HFFc6 (cell line): Measurements from ENCODE around the gene ACSL5. TPM values are rescaled to one million over a fixed set of nuclear protein-coding genes. Genes with fewer than 3 reads are reported as not detected.
A peak's percentile ranks its signal among the peaks of the same experiment; 100 is the strongest.

Experiments used
- DNase-seq: peaks from one replicate; pipeline ENCODE4 v3.0.0-alpha.2; 2018
- H3K27ac Mint-ChIP-seq: 2 replicates; pipeline ENCODE4 v1.8.0; 2020; ENCODE audit warnings: mild to moderate bottlenecking, mixed read lengths
- H3K27me3 Mint-ChIP-seq: 2 replicates; pipeline ENCODE4 v1.8.0; 2021; ENCODE audit warnings: mild to moderate bottlenecking, moderate library complexity, mixed read lengths; ENCODE audit not compliant: insufficient read depth
- H3K36me3 Mint-ChIP-seq: 2 replicates; pipeline ENCODE4 v1.8.0; 2021; ENCODE audit warnings: low read depth, mixed read lengths
- H3K4me1 Mint-ChIP-seq: 2 replicates; pipeline ENCODE4 v1.8.0; 2020; ENCODE audit warnings: low read depth, mixed read lengths
- H3K4me3 Mint-ChIP-seq: 2 replicates; pipeline ENCODE4 v1.8.0; 2020; ENCODE audit warnings: mild to moderate bottlenecking, moderate library complexity, mixed read lengths
- H3K9me3 Mint-ChIP-seq: 2 replicates; pipeline ENCODE4 v1.8.0; 2020; ENCODE audit warnings: mild to moderate bottlenecking, mixed read lengths
- total RNA-seq, 6 experiments: library from RNA; stranded (reverse); fragmentation: NEBNext Ultra II Directional; extraction: Animal tissue kit (Norgen Biotek cat#: 25700); gene quantifications; 2 replicates in 1 of 6; 3 replicates in 5 of 6; pipeline ENCODE4 v1.2.3, GENCODE V29; 2021
- TF ChIP-seq, protein P1 (sequence below): fragments of 200-600 bp; sonication (generic); IDR thresholded peaks from 2 replicates; pipeline ENCODE4 v1.5.0; 2021; ENCODE audit warnings: antibody characterized with exemption, mild to moderate bottlenecking

ACSL5 gene
- total RNA-seq, 6 experiments from 2014 or later: 0.59 to 5.5 (median 4.9) TPM

- peak; percentile 38 for DNase-seq
- Mint-ChIP-seq H3K27me3 (0 out of 2 replicates have a peak, but pooled peaks cover 9% of the 10 kb centered on the region), H3K9me3 (no peaks in the 10 kb centered on the region), H3K4me1 (peaks cover 43% of the 10 kb centered on the region), H3K27ac (peak overlapping the region; percentile 48), H3K4me3 (peak overlapping the region; percentile 24; the same call in 1 of the 2 replicates), H3K36me3 (no peaks in the 10 kb centered on the region)
- TF ChIP-seq, protein P1, sequence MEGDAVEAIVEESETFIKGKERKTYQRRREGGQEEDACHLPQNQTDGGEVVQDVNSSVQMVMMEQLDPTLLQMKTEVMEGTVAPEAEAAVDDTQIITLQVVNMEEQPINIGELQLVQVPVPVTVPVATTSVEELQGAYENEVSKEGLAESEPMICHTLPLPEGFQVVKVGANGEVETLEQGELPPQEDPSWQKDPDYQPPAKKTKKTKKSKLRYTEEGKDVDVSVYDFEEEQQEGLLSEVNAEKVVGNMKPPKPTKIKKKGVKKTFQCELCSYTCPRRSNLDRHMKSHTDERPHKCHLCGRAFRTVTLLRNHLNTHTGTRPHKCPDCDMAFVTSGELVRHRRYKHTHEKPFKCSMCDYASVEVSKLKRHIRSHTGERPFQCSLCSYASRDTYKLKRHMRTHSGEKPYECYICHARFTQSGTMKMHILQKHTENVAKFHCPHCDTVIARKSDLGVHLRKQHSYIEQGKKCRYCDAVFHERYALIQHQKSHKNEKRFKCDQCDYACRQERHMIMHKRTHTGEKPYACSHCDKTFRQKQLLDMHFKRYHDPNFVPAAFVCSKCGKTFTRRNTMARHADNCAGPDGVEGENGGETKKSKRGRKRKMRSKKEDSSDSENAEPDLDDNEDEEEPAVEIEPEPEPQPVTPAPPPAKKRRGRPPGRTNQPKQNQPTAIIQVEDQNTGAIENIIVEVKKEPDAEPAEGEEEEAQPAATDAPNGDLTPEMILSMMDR: no peak
These were observed 13.3 kb upstream of the ACSL5 start for GRCh38 chr10:112360308-112361270.

DNA sequence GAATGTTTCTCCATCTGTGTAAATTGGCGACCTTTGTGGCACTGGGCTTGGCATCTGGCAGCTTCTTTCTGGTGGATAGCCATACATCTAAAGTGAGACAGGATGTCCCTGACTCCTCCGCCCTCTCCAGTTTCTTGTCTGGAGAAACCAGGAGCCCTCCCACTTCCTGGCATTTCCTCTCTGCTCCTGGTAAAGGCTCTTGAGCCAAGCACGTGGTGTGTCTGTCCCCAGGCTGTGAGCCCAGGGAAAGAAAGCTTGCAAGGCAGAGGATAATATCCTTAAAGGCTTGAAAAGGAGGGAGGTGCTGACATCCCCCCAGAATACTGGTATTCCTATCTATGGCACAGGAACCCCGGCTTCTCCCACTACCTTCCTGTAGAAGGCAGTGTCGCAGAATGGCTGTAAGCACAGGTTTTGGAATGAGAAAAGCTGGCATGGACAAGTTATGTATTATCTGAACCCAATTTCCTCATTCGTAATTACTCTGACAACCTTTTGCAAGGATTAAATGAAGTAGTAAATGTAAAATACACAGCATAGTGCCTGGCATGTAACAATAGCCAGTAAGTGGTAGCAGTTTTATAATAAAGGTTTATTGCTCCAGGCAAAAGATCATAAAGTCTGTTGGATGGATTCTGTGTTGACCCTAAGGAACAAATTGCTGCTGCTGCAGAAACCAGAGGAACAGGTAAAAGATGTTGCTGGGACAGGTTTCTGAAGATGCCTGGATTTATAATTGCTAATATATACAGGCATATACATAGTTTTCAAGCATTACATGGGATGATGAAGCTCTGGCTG is 11.8 kb upstream of the ACSL5 start:
- peak overlapping the region; percentile 69; the same call in 1 of the 2 replicates for H3K27ac Mint-ChIP-seq
- H3K27me3 Mint-ChIP-seq: peaks cover 9% of the 10 kb centered on the region; the same call in 1 of the 2 replicates
- H3K4me1 Mint-ChIP-seq: peaks cover 47% of the 10 kb centered on the region
- TF ChIP-seq, protein P1: peak; percentile 21; the same call in 1 of the 2 replicates
- peak; percentile 28 for DNase-seq
- no peaks in the 10 kb centered on the region for H3K9me3 Mint-ChIP-seq
- peak overlapping the region; percentile 24; the same call in 1 of the 2 replicates for H3K4me3 Mint-ChIP-seq
- H3K36me3 Mint-ChIP-seq: no peaks in the 10 kb centered on the region

- peak overlapping the region; percentile 69; the same call in 1 of the 2 replicates for H3K27ac Mint-ChIP-seq
- H3K4me1 Mint-ChIP-seq: peaks cover 54% of the 10 kb centered on the region
- no peaks in the 10 kb centered on the region for H3K9me3 Mint-ChIP-seq
- peak; percentile 22 for DNase-seq
- H3K4me3 Mint-ChIP-seq: no peak overlapping the region
- H3K27me3 Mint-ChIP-seq: peaks cover 7% of the 10 kb centered on the region; the same call in 1 of the 2 replicates
- no peaks in the 10 kb centered on the region for H3K36me3 Mint-ChIP-seq
- TF ChIP-seq, protein P1: no peak
These were observed 11.1 kb upstream of the ACSL5 start for GRCh38 chr10:112362833-112363232.

- Mint-ChIP-seq H3K4me1 (peaks cover 54% of the 10 kb centered on the region), H3K9me3 (no peaks in the 10 kb centered on the region), H3K27me3 (peaks cover 7% of the 10 kb centered on the region; the same call in 1 of the 2 replicates), H3K27ac (no peak overlapping the region), H3K4me3 (no peak overlapping the region), H3K36me3 (no peaks in the 10 kb centered on the region)
- no peak for DNase-seq
- TF ChIP-seq, protein P1: no peak
These were observed 9.9 kb upstream of the ACSL5 start for GRCh38 chr10:112363696-112364688.
